GM12865 (cell line): ENCODE results near the gene FAM169A.
"Not testable (repeated sequence)": the region's sequence is repeated elsewhere in the genome, so short reads cannot be mapped to it uniquely, and the experiment has no call there.

Experiments used
- DNase-seq: peaks from one replicate; pipeline ENCODE4 v3.0.0; 2010; ENCODE audit warnings: low read depth
- H3K4me3 ChIP-seq: 2 replicates; pipeline ENCODE4 v1.5.1; 2011; ENCODE audit warnings: mild to moderate bottlenecking, low read depth, low read length, control low read depth
- CTCF ChIP-seq: IDR thresholded peaks from 2 replicates; pipeline ENCODE4 v1.5.1; 2011; ENCODE audit warnings: low read length, control low read depth, low read depth, inconsistent platforms; ENCODE audit not compliant: insufficient read depth; ENCODE audit errors: missing control alignments

Gene FAM169A

DNA sequence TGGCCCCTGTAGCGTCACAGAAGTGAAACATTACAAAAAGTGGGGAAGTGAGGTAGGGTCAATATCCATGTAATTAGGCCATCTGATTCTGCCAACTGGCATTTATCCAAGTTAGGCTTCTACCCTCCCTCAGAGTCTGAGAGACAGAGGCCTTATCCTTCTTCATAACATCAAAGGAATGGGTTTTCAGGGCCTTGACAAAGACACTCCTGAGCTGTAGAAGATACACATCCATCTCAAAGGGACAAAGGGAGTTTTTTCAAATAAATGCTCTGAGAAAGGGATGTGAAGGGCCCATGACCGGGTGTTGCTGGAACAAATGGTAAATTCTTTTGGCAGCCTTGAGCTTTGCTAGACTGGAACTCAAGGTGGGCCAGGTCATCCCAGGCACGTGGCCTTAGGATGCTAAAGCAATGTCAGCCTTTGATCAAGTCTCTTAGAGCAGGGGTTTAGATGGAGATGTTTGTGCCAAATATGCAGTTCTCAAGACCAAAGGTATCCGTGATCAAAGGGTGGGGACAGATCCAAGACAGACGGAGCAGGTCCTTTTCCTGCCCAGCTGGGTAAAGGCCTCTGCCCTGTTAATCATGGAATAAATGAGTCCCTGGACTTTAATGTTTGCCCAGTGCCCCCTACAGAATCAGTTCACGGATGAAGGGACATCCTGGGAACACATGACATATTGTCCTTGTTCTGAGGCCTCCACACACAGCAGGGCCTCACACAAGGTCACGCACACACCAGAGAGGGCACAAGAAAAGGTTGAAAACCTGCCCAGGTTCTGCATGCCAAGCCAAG is 10.0 kb upstream of the FAM169A start:
- no peak for DNase-seq
- TF ChIP-seq CTCF, result no peak
- H3K4me3 ChIP-seq, result no peak overlapping the region

GRCh38 chr5:74873525-74874249 is 7.5 kb upstream of the FAM169A start:
- DNase-seq, result no peak
- no peak for TF ChIP-seq CTCF
- H3K4me3 ChIP-seq, result no peak overlapping the region

DNA sequence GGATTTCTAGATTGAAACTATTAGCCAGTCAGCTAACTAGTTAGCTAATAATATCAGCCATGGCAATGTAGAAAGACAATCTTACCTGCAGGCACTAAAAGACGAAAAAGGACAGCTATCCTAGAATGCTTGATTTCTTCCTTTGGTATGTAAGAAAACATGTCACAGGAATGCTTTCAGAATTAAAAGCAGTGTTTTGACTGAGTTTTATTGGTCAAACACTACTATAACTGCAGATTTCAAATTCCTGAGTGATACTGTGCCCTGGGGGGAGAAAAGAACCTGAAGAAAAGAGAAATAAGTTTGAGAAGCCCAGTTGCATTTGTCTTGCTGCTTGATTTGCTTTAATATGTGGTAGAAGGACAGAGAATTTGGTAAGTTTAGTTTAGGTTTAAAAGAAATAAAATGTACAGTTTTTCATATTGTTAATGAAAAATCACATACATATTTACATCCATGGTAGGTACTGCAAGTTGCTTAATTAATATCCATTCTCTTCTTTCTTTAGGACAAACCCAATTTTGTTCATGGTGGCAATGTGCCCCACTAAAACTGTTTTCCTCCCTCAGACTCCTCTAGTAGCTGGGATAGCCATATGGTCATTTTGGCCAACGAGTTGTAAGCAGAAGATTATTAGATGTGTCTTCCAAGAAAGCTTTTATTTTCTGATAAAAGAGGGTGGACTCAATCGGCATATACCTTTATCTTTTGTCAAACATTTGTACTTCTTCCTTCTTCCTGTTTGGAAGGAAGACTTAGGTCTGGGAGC is 4.3 kb upstream of the FAM169A start:
- DNase-seq, result no peak
- no peak overlapping the region for H3K4me3 ChIP-seq
- TF ChIP-seq CTCF, result no peak

DNA sequence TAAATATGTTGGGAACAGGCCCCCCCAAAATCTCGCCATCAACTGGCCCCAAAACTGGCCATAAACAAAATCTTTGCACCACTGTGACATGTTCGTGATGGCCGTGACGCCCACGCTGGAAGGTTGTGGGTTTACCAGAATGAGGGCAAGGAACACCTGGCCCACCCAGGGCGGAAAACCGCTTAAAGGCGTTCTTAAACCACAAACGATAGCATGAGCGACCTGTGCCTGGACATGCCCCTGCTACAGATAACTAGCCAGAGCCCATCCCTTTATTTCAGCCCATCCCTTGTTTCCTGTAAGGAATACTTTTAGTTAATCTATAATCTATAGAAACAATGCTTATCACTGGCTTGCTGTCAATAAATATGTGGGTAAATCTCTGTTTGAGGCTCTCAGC is 3.2 kb upstream of the FAM169A start:
- H3K4me3 ChIP-seq, DNase-seq: not testable (repeated sequence)

- H3K4me3 ChIP-seq, result no peak overlapping the region
- no peak for TF ChIP-seq CTCF
- no peak for DNase-seq
These were observed 492 bp upstream of the FAM169A start for GRCh38 chr5:74866596-74867162.

DNA sequence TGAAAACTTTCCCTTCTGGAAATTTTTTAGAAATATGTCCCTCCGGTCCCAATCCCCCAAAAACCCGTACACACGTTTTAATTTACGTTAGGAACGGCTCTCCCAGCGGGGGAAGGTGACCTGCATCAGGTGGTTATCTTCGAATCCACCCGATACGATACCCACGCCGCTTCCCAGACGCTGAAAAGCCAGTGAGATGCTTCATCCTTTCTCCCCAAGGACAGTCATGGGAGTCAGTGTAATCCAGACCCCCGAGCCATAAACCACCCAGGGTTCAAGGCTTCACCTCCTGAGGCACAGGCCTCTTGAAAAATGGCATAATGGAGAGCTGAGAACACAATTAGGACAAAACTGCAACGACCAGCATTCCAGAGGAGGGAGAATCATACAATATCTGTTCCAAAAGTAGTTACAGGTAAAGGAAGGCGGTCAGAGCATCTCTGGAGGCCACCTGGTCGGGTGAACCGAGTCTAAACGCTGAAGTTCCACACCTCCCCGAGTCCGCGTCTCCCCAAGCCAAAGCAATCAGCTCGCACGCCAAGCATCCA is 857 bp downstream of the FAM169A start:
- TF ChIP-seq CTCF, result no peak
- H3K4me3 ChIP-seq, result no peak overlapping the region
- no peak for DNase-seq

GRCh38 chr5:74864823-74865222 is 1.4 kb downstream of the FAM169A start:
- TF ChIP-seq CTCF, result no peak
- no peak overlapping the region for H3K4me3 ChIP-seq
- DNase-seq, result no peak
